ENCODE measurements around the gene XPO5. TPM values are rescaled to one million over a fixed set of nuclear protein-coding genes. Genes with fewer than 3 reads are reported as not detected.
A peak's percentile ranks its signal among the peaks of the same experiment; 100 is the strongest.

Gene XPO5
- total RNA-seq, 1 experiment from 2014 or later, result 97.8 TPM

DNA sequence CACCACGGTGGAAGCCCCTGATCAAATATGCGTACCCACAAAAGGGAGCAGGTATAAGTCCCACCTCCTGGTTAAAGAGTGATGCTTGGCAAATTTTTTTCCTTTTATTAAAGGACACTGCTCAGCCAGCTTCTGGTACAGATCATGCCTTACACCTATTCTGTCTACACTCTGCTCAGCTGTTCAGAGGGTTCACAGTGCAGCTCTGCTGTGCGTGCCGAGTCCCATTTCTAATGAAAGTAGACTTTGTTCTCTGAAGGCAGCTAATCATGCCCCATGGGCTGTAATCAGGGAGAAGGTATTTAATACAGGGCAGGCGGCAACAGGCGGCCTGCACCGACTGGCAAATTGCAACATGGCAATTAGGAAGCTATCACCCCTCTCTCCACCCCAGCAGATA is 82.0 kb downstream of the XPO5 start (continued):
- TF ChIP-seq, protein P1, sequence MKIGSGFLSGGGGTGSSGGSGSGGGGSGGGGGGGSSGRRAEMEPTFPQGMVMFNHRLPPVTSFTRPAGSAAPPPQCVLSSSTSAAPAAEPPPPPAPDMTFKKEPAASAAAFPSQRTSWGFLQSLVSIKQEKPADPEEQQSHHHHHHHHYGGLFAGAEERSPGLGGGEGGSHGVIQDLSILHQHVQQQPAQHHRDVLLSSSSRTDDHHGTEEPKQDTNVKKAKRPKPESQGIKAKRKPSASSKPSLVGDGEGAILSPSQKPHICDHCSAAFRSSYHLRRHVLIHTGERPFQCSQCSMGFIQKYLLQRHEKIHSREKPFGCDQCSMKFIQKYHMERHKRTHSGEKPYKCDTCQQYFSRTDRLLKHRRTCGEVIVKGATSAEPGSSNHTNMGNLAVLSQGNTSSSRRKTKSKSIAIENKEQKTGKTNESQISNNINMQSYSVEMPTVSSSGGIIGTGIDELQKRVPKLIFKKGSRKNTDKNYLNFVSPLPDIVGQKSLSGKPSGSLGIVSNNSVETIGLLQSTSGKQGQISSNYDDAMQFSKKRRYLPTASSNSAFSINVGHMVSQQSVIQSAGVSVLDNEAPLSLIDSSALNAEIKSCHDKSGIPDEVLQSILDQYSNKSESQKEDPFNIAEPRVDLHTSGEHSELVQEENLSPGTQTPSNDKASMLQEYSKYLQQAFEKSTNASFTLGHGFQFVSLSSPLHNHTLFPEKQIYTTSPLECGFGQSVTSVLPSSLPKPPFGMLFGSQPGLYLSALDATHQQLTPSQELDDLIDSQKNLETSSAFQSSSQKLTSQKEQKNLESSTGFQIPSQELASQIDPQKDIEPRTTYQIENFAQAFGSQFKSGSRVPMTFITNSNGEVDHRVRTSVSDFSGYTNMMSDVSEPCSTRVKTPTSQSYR (CRISPR knock-in tag; IDR thresholded peaks at IDR 0.05), result no peak
- TF ChIP-seq TEAD1 (CRISPR knock-in tag; IDR thresholded peaks at IDR 0.05) (no peak), E2F4 (CRISPR knock-in tag; IDR thresholded peaks at IDR 0.05; ENCODE audit: borderline replicate concordance, low read depth) (no peak), ATF2 (CRISPR knock-in tag; IDR thresholded peaks at IDR 0.05; ENCODE audit: borderline replicate concordance, low read depth) (no peak), FOXJ3 (CRISPR knock-in tag; IDR thresholded peaks at IDR 0.05; ENCODE audit: borderline replicate concordance) (no peak), MXD4 (CRISPR knock-in tag; IDR thresholded peaks at IDR 0.05; ENCODE audit: borderline replicate concordance) (no peak), TEAD4 (CRISPR knock-in tag; IDR thresholded peaks at IDR 0.05) (no peak), GTF2I (CRISPR knock-in tag; conservative IDR thresholded peaks at IDR 0.05) (no peak), SMAD3 (CRISPR knock-in tag; IDR thresholded peaks at IDR 0.05; ENCODE audit: borderline replicate concordance) (no peak), ZNF219 (CRISPR knock-in tag; IDR thresholded peaks at IDR 0.05; ENCODE audit: borderline replicate concordance) (no peak)

- ChIA-PET CTCF (interaction anchor here (0.7 to 7.2 kb wide), 7 partner anchors 13 to 264 kb away, joined by 3 to 75 read pairs (median 7); partner anchors contain the start of genes DLK2, DNPH1 and LRRC73), POLR2A (interaction anchor here (1.1 to 1.2 kb wide), 2 partner anchors 12 to 439 kb away, joined by 3 to 4 read pairs; partner anchors contain the start of gene CUL7)
- ATAC-seq (no peak), DNase-seq (ENCODE audit: low spot score) (no peak)
- H3K4me3 Mint-ChIP-seq, result no peak overlapping the region
- peak overlapping the region; percentile 74; the same call in 1 of the 2 replicates for H3K27ac Mint-ChIP-seq
- peaks cover 41% of the 10 kb centered on the region for H3K4me1 Mint-ChIP-seq
- H3K9me3 Mint-ChIP-seq, result no peaks in the 10 kb centered on the region
- no peaks in the 10 kb centered on the region for H3K27me3 Mint-ChIP-seq (ENCODE audit: low read depth)
- peaks cover under 1% of the 10 kb centered on the region; the same call in 1 of the 2 replicates for H3K36me3 Mint-ChIP-seq
- TF ChIP-seq CREM (CRISPR knock-in tag; IDR thresholded peaks at IDR 0.05) (no peak), OVOL2 (CRISPR knock-in tag; IDR thresholded peaks at IDR 0.05; ENCODE audit: borderline replicate concordance) (no peak), NFE2L1 (CRISPR knock-in tag; IDR thresholded peaks at IDR 0.05) (no peak), FOXP1 (CRISPR knock-in tag; IDR thresholded peaks at IDR 0.05; ENCODE audit: borderline replicate concordance) (no peak), E2F4 (CRISPR knock-in tag; IDR thresholded peaks at IDR 0.05; ENCODE audit: borderline replicate concordance, low read depth) (no peak), ESRRA (CRISPR knock-in tag; IDR thresholded peaks at IDR 0.05; ENCODE audit: borderline replicate concordance) (no peak), GRHL2 (CRISPR knock-in tag; IDR thresholded peaks at IDR 0.05; ENCODE audit: insufficient replicate concordance, severe bottlenecking) (no peak), ELF4 (CRISPR knock-in tag; IDR thresholded peaks at IDR 0.05; ENCODE audit: low read depth) (no peak)
- TF ChIP-seq, protein P2, sequence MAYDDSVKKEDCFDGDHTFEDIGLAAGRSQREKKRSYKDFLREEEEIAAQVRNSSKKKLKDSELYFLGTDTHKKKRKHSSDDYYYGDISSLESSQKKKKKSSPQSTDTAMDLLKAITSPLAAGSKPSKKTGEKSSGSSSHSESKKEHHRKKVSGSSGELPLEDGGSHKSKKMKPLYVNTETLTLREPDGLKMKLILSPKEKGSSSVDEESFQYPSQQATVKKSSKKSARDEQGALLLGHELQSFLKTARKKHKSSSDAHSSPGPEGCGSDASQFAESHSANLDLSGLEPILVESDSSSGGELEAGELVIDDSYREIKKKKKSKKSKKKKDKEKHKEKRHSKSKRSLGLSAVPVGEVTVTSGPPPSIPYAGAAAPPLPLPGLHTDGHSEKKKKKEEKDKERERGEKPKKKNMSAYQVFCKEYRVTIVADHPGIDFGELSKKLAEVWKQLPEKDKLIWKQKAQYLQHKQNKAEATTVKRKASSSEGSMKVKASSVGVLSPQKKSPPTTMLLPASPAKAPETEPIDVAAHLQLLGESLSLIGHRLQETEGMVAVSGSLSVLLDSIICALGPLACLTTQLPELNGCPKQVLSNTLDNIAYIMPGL (CRISPR knock-in tag; IDR thresholded peaks at IDR 0.05), result no peak
- TF ChIP-seq, protein P3, sequence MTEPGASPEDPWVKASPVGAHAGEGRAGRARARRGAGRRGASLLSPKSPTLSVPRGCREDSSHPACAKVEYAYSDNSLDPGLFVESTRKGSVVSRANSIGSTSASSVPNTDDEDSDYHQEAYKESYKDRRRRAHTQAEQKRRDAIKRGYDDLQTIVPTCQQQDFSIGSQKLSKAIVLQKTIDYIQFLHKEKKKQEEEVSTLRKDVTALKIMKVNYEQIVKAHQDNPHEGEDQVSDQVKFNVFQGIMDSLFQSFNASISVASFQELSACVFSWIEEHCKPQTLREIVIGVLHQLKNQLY (CRISPR knock-in tag; IDR thresholded peaks at IDR 0.05), result no peak
- TF ChIP-seq, protein P4, sequence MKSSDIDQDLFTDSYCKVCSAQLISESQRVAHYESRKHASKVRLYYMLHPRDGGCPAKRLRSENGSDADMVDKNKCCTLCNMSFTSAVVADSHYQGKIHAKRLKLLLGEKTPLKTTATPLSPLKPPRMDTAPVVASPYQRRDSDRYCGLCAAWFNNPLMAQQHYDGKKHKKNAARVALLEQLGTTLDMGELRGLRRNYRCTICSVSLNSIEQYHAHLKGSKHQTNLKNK (CRISPR knock-in tag; IDR thresholded peaks at IDR 0.05), result no peak
- TF ChIP-seq, protein P5, sequence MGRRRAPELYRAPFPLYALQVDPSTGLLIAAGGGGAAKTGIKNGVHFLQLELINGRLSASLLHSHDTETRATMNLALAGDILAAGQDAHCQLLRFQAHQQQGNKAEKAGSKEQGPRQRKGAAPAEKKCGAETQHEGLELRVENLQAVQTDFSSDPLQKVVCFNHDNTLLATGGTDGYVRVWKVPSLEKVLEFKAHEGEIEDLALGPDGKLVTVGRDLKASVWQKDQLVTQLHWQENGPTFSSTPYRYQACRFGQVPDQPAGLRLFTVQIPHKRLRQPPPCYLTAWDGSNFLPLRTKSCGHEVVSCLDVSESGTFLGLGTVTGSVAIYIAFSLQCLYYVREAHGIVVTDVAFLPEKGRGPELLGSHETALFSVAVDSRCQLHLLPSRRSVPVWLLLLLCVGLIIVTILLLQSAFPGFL (CRISPR knock-in tag; IDR thresholded peaks at IDR 0.05; ENCODE audit: borderline replicate concordance), result no peak
- TF ChIP-seq, protein P6, sequence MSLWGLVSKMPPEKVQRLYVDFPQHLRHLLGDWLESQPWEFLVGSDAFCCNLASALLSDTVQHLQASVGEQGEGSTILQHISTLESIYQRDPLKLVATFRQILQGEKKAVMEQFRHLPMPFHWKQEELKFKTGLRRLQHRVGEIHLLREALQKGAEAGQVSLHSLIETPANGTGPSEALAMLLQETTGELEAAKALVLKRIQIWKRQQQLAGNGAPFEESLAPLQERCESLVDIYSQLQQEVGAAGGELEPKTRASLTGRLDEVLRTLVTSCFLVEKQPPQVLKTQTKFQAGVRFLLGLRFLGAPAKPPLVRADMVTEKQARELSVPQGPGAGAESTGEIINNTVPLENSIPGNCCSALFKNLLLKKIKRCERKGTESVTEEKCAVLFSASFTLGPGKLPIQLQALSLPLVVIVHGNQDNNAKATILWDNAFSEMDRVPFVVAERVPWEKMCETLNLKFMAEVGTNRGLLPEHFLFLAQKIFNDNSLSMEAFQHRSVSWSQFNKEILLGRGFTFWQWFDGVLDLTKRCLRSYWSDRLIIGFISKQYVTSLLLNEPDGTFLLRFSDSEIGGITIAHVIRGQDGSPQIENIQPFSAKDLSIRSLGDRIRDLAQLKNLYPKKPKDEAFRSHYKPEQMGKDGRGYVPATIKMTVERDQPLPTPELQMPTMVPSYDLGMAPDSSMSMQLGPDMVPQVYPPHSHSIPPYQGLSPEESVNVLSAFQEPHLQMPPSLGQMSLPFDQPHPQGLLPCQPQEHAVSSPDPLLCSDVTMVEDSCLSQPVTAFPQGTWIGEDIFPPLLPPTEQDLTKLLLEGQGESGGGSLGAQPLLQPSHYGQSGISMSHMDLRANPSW (CRISPR knock-in tag; conservative IDR thresholded peaks at IDR 0.05; ENCODE audit: low read depth), result no peak
Observed at GRCh38 chr6:43493230-43493629, 82.6 kb downstream of the XPO5 start.

All from WTC11 (cell line).